Measurements from ENCODE around the gene TUBA4B.
"Not testable (repeated sequence)": the region's sequence is repeated elsewhere in the genome, so short reads cannot be mapped to it uniquely, and the experiment has no call there.

The TUBA4B gene

DNA sequence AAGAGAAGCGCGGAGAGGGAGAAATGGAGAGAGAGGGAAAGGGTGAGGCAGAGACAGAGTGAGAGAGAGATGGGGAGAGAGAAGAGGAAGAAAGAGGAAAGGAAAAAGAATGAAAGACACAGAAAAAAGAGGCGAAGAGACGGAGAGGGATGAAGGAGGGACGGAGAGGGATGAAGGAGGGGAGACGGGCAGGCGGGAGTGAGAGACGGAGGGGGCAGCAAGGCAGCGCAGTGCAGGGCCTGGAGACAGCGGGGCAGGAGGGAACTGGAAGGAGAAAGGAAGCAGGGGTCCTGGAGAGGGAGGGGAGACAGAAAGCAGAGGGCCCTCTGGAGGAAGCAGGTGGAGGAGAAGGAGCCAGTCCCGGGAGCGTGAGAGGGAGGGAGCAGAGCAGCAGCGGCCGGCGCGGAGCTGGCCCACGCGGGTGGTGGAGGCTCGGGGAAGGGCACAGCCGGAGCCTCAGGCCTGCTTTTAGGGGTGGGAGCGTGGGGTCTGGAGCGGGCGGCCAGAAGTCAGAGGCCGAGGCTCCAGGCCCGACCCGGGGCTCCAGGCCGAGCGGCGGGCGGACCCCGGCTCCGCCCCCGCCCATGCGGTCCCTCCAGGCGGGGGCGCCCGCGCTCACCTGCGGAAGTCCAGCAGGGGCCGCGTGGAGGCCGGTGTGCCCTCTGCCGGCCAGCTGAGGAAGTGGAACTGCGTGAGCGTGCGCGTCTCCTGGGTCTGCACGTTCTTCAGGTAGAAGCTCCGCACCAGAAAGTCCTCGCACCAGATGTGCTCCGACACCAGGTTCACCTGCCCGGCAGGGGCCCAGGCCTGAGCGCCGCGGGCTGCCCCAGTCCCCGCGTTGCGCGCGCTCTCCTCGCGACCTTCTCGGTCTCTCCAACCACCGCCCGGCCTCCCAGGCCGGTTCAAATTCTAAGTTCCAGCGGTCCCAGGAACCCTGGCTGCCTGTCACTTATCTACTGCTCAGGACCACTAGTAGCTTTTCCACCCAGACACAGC, 41.6 kb downstream of the TUBA4B start:
- peak; percentile 67 for DNase-seq

DNA sequence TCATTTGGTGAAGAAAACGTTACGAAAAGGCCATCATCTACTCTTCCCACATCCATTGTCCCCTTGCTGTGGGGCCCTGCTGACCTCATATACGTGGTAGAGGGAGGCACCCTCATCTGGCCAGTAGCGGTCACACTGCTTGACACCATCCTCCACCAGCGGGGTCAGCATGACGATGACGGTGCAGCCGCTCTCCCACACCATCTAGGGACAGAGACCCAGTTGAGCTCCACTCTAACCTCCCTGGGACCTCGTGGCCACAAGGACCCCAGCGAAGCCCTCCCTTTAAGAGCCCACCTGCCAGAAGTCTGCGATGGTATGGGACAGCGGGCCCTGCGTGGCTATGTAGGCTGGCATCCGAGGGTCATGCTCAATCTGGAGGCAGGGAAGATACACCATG, 43.1 kb downstream of the TUBA4B start:
- DNase-seq, result no peak

DNA sequence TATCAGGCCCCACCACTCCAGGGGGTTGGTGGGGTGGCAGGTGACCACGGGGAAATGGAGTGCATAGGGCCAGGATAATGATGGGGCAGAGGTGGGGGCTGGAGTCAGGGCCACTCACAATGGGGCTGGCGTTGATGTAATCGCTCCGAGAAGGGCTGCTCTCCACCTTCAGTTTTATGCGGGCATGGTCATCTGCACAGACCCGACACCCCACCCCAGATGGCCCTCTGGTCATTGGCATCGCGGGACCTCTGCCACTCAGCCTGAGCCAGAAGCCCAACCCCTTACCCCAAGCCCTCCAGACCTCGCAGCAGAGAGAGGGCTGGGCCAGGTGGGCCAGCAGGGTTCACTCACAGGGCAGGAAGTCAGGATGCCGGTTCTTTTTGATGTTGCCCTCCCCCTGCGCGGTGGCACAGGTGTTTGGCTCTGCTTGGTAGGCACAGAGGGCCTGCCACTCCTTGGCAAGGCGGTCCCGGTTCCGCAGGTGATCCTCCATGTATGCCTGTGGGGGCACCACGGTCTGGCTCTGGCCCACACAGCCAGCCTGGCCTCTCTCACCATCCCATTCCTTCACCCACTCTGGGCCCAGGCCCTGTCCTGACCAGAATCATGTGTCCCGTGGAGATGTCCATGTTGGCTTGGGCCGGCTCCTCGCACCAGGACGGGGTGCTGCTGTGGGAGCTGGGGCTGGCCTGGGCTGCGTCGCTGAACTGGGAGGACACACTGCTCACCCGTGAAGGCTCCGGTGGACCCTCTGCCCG, 43.8 kb downstream of the TUBA4B start:
- no peak for DNase-seq

DNA sequence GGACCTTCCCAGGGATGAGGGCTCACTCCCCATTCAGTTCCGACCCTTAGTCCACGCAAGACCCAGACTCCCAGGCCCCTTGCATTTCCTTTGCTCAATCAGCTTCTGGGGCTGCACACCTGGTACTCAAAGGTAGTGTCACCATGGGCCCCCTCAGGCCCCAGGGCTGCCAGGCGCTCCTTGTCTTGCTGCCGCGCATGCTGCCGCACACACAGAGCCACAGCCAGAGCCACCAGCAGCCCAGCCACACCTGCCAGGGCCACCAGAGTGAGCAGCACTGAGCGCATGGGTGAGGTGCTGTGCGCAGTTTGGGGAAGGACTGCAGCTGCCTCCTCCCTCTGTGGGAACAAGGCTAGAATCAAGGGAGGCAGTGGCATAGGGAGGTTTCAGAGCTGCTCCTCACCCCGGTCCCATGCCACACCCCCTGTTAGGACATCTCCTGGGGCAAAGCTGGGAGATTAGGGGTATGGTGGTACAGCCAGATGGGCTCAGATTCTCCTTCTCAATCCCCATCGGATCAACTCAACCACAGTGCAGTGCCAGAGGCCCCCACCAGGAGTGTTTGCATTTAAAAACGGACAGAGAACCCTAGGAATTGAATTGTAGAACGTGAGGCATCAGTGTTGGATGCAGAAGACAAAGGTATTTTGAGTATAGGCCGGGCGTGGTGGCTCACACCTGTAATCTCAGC, 44.9 kb downstream of the TUBA4B start:
- no peak for DNase-seq

DNA sequence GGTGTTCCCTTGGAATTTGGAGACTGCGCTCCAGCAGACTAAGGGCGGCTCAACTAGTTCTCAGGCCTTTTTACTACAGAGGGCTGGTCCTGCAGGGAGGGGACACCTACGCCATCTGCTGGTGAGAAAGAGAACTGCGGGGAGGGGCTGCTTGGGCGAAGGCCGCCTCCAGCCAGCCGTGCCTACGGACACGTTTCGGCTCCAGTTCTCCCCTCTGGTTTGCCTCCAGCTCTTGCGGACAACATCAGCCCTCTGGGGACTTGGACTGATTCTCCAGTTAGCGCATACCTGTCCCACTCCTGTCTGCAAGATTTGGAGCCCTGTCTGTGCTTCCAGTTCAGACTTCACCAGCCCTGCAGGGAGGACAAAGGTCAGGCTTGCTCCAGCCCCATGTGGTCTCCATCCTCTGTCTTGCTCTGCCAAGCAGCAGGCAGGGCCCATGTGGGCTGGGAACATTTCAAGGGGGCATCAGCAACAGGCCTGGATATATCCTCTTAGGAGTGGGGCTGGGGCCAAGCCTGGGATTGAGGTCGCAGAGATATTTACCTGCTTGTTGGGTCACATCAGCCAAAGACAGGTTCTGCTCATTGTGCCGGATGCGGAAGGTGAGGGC, 45.8 kb downstream of the TUBA4B start:
- DNase-seq, result peak; percentile 25

DNA sequence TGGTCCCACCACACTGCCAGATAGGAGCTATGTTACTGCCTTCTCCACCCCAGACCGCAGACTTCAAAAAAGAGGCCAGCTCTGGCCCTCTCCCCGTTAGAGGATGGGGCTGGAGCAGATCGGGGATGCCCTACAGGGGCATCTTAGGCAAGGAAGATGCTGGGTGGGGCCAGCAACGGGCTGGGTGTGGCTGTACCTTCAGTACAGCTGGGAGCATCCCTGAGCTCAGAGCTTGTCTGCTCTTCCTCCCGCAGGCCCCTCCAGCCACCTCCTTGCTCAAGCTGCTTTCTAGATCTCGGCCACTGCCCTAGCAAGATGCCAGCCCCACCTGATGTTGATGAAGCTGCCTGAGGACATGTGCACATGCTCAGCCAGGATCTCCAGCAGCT, 46.3 kb downstream of the TUBA4B start:
- DNase-seq, result no peak

DNA sequence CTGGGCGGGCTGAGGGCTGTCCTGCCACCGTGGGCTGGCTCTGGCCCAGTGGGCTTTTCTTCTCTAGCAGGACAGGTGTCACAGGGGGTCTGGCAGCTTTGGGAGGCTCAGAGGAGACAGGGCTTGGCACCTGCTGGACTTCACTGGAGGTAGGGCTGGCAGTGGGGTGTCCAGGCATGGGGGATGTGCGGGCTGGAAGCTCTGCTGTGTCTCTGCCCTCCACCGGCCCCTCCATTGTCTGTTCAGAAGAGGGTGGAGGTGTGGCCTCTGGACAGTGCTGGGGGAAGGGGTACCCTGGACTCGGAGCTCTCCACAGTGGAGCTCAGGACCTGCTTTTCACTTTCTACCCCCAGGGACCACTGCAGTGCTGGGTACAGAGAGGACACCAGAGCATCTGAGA, 47.0 kb downstream of the TUBA4B start:
- no peak for DNase-seq

DNA sequence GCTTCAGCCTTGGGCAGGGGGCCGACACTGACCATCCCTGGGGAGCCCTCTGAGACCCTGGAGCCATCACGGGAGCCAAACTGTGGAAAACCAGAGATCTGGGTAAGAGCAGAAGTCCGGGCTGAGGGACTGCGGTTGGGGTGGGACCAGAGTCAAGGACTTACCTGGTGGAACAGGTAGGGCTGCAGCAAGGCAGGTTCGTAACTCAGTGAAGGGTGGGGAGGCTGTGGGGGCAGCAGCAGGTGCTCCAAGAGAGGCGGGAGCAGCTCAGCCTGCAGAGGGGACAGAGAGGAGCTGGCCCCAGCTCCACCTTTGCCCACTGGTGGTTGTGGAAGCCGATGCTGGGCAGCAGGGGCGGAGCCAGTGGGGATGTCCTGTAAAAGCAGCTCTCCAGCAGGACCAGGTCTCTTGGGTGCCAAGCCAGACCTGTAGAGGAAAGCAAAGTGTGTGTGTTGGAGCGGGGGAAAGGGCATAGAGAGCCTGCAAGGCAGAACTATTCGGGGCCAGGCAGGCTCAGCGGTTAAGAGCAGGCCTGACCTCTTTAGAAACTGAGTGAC, 49.4 kb downstream of the TUBA4B start:
- DNase-seq, result no peak

DNA sequence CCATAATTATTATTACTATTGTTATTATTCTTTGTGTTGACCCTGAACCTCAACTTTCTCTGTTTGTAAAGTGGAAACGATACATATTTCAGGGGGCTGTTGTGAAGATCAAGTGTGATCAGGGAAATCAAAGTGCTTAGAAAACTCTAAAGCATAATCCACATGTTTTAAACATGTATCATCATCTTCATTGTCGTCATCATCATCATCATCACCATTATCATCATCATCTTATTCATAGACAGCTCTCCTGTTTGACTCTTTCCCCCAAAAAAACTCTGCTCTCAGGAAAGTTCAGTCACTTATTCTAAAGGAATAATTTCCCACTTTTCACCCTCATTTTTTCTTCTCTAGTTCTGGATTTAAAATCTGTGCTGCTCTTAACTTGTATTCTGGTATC, 51.2 kb downstream of the TUBA4B start:
- no peak for DNase-seq

DNA sequence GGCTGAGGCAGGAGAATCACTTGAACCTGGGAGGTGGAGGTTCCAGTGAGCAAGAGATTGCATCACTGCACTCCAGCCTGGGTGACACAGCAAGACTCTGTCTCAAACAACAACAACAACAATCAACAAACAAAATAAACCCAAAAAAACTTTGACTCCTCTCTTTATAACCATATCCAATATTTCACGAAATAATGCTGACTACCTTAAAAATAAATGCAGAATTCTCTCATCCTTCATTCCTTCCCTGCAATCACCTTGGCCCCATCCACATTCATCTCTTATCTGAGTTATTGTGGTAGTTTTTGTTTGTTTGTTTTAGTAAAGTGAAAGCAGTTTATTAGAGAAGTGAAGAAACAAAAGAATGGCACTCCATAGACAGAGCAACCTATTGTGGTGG, 53.0 kb downstream of the TUBA4B start:
- DNase-seq, result no peak

DNA sequence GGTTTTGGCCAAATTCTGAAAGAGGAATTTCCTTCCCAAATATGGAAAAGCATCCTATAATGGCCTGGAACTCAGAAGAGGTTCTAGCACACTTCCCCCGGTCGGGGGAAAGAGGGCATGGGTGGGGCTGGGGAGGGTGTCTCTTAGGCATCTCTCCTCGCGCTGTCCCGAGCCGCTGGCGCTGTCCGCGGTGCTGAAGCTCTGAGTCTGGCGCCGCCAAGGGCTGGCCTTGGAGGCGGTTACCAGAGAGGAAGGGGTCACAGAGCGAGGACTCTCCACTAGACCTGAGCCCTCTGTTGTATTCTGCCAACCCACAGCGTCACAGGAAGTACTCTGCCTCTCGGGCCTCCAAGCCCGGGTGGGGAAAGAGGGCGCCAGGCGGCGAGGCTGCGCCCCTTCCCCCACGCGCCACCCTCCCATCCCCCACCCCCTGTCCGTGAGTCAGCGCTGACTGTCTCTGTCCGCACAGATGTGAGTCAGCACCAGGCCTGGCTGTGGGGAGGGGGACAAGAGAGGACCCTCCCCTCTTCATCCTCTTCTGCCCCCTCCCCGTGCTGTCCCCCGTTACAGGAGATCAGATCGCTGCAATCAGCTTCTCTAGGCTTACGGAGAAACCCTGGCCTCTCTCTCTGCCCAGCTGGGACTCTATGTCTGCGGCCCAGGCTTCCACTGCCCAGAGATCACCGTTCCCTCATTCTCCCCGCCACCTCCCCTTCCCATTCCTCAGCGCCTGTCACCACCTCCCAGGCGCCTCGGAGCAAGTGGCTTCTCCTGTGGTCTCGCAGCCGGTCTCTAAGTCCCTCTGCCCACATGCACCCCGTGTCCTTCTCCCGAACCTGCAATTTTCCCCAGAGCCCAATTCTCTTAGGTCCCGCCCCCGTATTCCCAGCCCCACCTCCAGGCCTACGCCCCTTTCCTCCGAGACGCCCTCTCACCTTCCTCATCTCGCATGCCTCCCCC, 55.4 kb downstream of the TUBA4B start:
- no peak for DNase-seq

DNA sequence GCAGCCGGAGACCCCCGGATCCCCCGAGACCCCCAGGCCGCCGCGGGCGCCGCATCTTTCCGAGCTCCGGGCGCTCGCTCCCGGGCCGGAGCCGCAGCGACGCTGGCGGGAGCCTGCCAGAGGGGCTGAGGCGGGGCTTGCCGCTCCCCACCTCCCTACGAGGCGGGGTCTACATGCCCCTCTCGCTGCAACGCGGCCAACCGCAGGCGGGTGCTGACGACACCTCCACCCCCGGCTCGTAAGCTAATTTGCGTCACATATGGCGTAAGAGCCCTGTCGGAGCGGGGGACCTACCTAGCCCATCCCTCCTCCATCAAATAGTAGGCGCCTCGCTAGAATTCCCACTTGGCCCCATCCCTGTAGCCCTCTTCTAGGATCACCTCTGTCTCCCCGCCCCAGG, 56.2 kb downstream of the TUBA4B start, which contains the start of gene PTPRN:
TSS of gene PTPRN (minus strand) at position 124 of the 400 bp plus-strand sequence. CDS start at position 55, 69 bp downstream.
- no peak for DNase-seq

DNA sequence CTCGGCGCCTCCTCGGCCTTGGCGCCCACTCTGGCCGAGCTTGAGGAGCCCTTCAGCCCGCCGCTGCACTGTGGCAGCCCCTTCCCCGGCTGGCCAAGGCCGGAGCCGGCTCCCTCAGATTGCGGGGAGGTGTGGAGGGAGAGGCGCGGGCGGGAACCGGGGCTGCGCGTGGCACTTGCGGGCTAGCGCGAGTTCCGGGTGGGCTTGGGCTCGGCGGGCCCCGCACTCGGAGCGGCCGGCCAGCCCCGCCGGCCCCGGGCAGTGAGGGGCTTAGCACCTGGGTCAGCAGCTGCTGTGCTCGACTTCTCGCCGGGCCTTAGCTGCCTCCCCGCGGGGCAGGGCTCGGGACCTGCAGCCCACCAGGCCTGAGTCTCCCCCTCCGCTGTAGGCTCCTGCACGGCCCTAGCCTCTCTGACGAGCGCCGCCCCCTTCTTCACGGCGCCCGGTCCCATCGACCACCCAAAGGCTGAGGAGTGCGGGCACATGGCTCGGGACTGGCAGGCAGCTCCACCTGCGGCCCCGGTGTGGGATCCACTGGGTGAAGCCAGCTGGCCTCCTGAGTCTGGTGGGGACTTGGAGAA, 59.7 kb downstream of the TUBA4B start:
- DNase-seq, result not testable (repeated sequence)

DNA sequence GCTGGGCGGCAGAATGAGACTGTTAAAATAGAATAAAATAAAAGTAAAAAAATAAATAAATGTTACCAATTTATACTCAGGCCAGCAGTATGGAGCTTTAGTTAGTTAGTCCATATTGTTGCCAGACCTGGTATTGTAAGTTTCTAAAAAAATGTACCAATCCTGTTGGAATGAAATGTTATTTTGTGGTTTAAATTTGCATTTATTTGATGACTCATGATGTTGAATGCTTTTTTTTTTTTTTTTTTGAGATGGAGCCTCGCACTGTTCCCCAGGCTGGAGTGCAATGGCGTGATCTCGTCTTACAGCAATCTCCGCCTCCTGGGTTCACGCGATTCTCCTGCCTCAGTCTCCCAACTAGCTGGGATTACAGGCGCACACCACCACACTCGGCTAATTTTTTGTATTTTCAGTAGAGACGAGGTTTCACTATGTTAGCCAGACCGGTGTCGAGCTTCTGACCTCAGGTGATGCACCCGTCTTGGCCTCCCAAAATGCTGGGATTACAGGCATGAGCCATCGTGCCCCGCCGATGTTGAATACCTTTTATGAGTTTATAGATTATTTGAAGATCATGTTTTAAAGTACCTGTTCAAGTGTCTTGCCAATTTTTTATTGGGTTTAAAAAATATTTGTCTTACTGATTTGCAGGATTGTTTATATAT, 61.9 kb downstream of the TUBA4B start:
- DNase-seq, result no peak

All from NCI-H2107 (cell line).